Erythroblast (primary cell): ENCODE measurements around the gene PROM2.

Source experiments
- GATA1 ChIP-seq: IDR thresholded peaks from 2 replicates; pipeline ENCODE4 v1.6.1; 2011; ENCODE audit warnings: low read depth, mild to moderate bottlenecking, control low read depth, low read length, moderate library complexity
- POLR2A ChIP-seq: IDR thresholded peaks from 2 replicates; pipeline ENCODE4 v1.6.1; 2011; ENCODE audit warnings: mild to moderate bottlenecking, low read length

GRCh38 chr2:95301876-95302641, 27.8 kb downstream of the PROM2 start:
- TF ChIP-seq POLR2A (no peak), GATA1 (no peak)
